A673 (cell line): ENCODE data around the gene UST. TPM values are rescaled to one million over a fixed set of nuclear protein-coding genes. Genes with fewer than 3 reads are reported as not detected.

Source experiments
- BruUV-seq: library from RNA; stranded (reverse); fragments of 400-500 nt; replicated peaks from 2 replicates; lab custom pipeline; 2021; lab: Mats Ljungman, UMichigan
- CTCF ChIA-PET: fragments of 300-600 bp; sonication (Branson Sonifier 250); formaldehyde crosslinking; loops from one replicate; lab custom pipeline; 2022; ENCODE audit warnings: antibody characterized with exemption; lab: Charles Lee
- POLR2A ChIA-PET: fragments of 300-600 bp; sonication (Branson Sonifier 250); formaldehyde crosslinking; loops from one replicate; lab custom pipeline; 2022; ENCODE audit warnings: antibody characterized with exemption; ENCODE audit not compliant: low non-redundant PET; lab: Charles Lee
- DNase-seq: peaks from one replicate; pipeline ENCODE4 v3.0.0-alpha.2; 2015; ENCODE audit warnings: low spot score
- H3K27ac ChIP-seq: fragments of 200-600 bp; sonication (generic); 2 replicates; pipeline ENCODE4 v1.5.1; 2016; ENCODE audit warnings: mixed run types, low read depth, mild to moderate bottlenecking, mixed read lengths, antibody characterized with exemption, low read length; ENCODE audit not compliant: poor library complexity, severe bottlenecking
- H3K27me3 ChIP-seq: fragments of 200-600 bp; sonication (generic); replicated peaks from 2 replicates; pipeline ENCODE4 v1.6.1; 2017; ENCODE audit warnings: mixed run types, low read depth, mild to moderate bottlenecking, mixed read lengths, antibody characterized with exemption, low read length; ENCODE audit not compliant: insufficient read depth, poor library complexity
- H3K36me3 ChIP-seq: fragments of 200-600 bp; sonication (generic); 2 replicates; pipeline ENCODE4 v1.6.1; 2016; ENCODE audit warnings: mixed run types, mild to moderate bottlenecking, mixed read lengths, antibody characterized with exemption, low read length; ENCODE audit not compliant: insufficient read depth, poor library complexity, severe bottlenecking
- H3K4me1 ChIP-seq: fragments of 200-600 bp; sonication (generic); 2 replicates; pipeline ENCODE4 v1.6.1; 2017; ENCODE audit warnings: mixed run types, mild to moderate bottlenecking, mixed read lengths, antibody characterized with exemption, low read length; ENCODE audit not compliant: insufficient read depth, poor library complexity, severe bottlenecking
- H3K4me3 ChIP-seq: fragments of 200-600 bp; sonication (generic); 2 replicates; pipeline ENCODE4 v1.5.1; 2016; ENCODE audit warnings: low read depth, mixed run types, mild to moderate bottlenecking, mixed read lengths, low read length; ENCODE audit not compliant: poor library complexity, severe bottlenecking
- H3K9me3 ChIP-seq: fragments of 200-600 bp; sonication (generic); 2 replicates; pipeline ENCODE4 v1.6.1; 2016; ENCODE audit warnings: mixed run types, low read depth, mild to moderate bottlenecking, mixed read lengths, antibody characterized with exemption, low read length; ENCODE audit not compliant: poor library complexity, severe bottlenecking
- CTCF ChIP-seq: fragments of 300-800, 200-600 bp; sonication (generic); conservative IDR thresholded peaks from 2 replicates; pipeline ENCODE4 v1.5.1; 2017; ENCODE audit warnings: low read depth, mild to moderate bottlenecking, antibody characterized with exemption, low read length, moderate library complexity, mixed read lengths
- EZH2 ChIP-seq: fragments of 200-600 bp; sonication (generic); IDR thresholded peaks from 2 replicates; pipeline ENCODE4 v1.6.1; 2017; ENCODE audit warnings: borderline replicate concordance, low read depth, mild to moderate bottlenecking, mixed read lengths, antibody characterized with exemption, low read length; ENCODE audit not compliant: poor library complexity, severe bottlenecking
- intact Hi-C: fragments of 100-400 bp; cut with micrococcal nuclease; formaldehyde crosslinking; loops from one replicate; pipeline ENCODE4 v1.10.0; 2022; ENCODE audit not compliant: unreplicated experiment
- total RNA-seq: library from RNA; stranded (reverse); gene quantifications from 2 replicates; pipeline ENCODE4 v1.2.3, GENCODE V29; 2021

Gene UST
- total RNA-seq, 1 experiment from 2014 or later: 1.5 TPM

- intact Hi-C loops: no loop called here
- no peaks in the 10 kb centered on the region for H3K27me3 ChIP-seq
- H3K9me3 ChIP-seq: no peaks in the 10 kb centered on the region
- H3K4me3 ChIP-seq: no peak overlapping the region
- ChIA-PET CTCF (no interaction called here), POLR2A (no interaction called here)
- H3K4me1 ChIP-seq: peaks cover 6% of the 10 kb centered on the region
- no peak for TF ChIP-seq EZH2
- H3K27ac ChIP-seq: no peak overlapping the region
- no peaks in the 10 kb centered on the region for H3K36me3 ChIP-seq
- DNase-seq: no peak
- BruUV-seq: no TSS peak
These were observed 24.4 kb downstream of the UST start for GRCh38 chr6:148771212-148771601.

GRCh38 chr6:148771896-148772554 lies 25.2 kb downstream of the UST start:
- ChIA-PET POLR2A (no interaction called here), CTCF (no interaction called here)
- peaks cover 6% of the 10 kb centered on the region for H3K4me1 ChIP-seq
- intact Hi-C loops: no loop called here
- H3K27me3 ChIP-seq: no peaks in the 10 kb centered on the region
- no peaks in the 10 kb centered on the region for H3K9me3 ChIP-seq
- no peak overlapping the region for H3K27ac ChIP-seq
- BruUV-seq: no TSS peak
- H3K4me3 ChIP-seq: no peak overlapping the region
- TF ChIP-seq CTCF (no peak), EZH2 (no peak)
- no peaks in the 10 kb centered on the region for H3K36me3 ChIP-seq
- no peak for DNase-seq

- no TSS peak for BruUV-seq
These were observed 28.3 kb downstream of the UST start for GRCh38 chr6:148775161-148775560.

More at GRCh38 chr6:148775161-148775560, 28.3 kb downstream of the UST start:
- intact Hi-C loops: no loop called here
- Histone ChIP-seq H3K27me3 (no peaks in the 10 kb centered on the region), H3K36me3 (no peaks in the 10 kb centered on the region), H3K4me3 (no peak overlapping the region), H3K27ac (no peak overlapping the region), H3K4me1 (no peaks in the 10 kb centered on the region), H3K9me3 (no peaks in the 10 kb centered on the region)
- TF ChIP-seq EZH2 (no peak), CTCF (no peak)
- POLR2A ChIA-PET: no interaction called here
- CTCF ChIA-PET: no interaction called here
- DNase-seq: no peak
